BJ (cell line): Measurements from ENCODE around the gene NRAP. TPM values are rescaled to one million over a fixed set of nuclear protein-coding genes. Genes with fewer than 3 reads are reported as not detected.

Source experiments
- CTCF ChIA-PET: fragments of 350-600 bp; formaldehyde crosslinking; extraction: SDS; loops from one replicate; lab custom pipeline; 2021; ENCODE audit warnings: antibody characterized with exemption, inconsistent platforms; lab: Yijun Ruan, JAX
- POLR2A ChIA-PET: fragments of 300-600 bp; sonication (Branson Sonifier 250); formaldehyde crosslinking; extraction: SDS; loops from one replicate; lab custom pipeline; 2021; ENCODE audit warnings: antibody characterized with exemption; lab: Charles Lee
- DNase-seq: peaks from one replicate; pipeline ENCODE4 v3.0.0-alpha.2; 2011; ENCODE audit warnings: low read depth
- H3K27me3 ChIP-seq: 2 replicates; pipeline ENCODE4 v1.6.0; 2011; ENCODE audit warnings: low read length; ENCODE audit not compliant: control insufficient read depth, insufficient read depth
- H3K36me3 ChIP-seq: 2 replicates; pipeline ENCODE4 v1.5.1; 2011; ENCODE audit warnings: low read length; ENCODE audit not compliant: control insufficient read depth, insufficient read depth
- H3K4me3 ChIP-seq: 2 replicates; pipeline ENCODE4 v1.5.1; 2011; ENCODE audit warnings: low read depth, mild to moderate bottlenecking, control low read depth, low read length
- CTCF ChIP-seq: IDR thresholded peaks from 2 replicates; pipeline ENCODE4 v1.5.1; 2011; ENCODE audit warnings: low read depth, mild to moderate bottlenecking, control low read depth, inconsistent platforms, low read length, moderate library complexity; ENCODE audit not compliant: insufficient read depth
- polyA plus RNA-seq: library from polyadenylated mRNA; depleted of rRNA; stranded (reverse); fragments of >200 nt; gene quantifications from 2 replicates; pipeline ENCODE4 v1.2.3, GENCODE V29; 2011

NRAP gene
- polyA plus RNA-seq, 1 experiment: not detected

GRCh38 chr10:113666682-113667252, 2.9 kb upstream of the NRAP start:
- DNase-seq: no peak
- Histone ChIP-seq H3K27me3 (no peaks in the 10 kb centered on the region; the same call in 1 of the 2 replicates), H3K4me3 (no peak overlapping the region), H3K36me3 (no peaks in the 10 kb centered on the region)
- ChIA-PET CTCF (interaction anchor here (2.9 kb wide), 1 partner anchor 13 kb away, joined by 13 read pairs; the partner anchor contains the start of gene CASP7), POLR2A (no interaction called here)
- no peak for TF ChIP-seq CTCF

DNA sequence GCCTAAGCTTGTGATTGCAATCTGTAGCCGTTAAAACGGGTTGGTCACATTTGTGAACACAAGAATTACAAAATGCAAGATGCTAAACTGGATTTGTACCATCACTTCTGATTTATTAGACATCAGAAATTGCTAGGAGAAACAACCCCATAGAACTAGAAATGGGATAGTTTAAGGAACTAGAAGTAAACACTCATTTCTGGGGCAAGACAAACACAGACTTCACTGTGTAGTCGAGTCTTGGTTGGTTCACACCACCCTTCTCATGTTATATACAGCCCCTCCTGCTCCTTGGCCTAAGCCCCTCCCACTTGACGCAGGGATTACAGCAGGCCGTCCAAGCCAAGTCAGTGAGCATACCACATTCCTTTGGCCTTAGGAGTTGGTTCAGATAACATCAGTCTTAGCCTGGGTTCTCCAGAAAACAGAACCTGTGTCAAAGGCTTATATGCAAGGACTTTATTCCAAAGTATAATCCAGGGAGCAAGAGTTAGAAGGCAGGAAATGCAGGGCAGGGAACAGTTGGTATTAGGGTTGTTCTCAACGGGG, 2.0 kb upstream of the NRAP start:
- ChIA-PET POLR2A (no interaction called here), CTCF (interaction anchor here (2.9 kb wide), 1 partner anchor 14 kb away, joined by 13 read pairs; the partner anchor contains the start of gene CASP7)
- TF ChIP-seq CTCF: no peak
- H3K4me3 ChIP-seq: no peak overlapping the region
- no peaks in the 10 kb centered on the region for H3K36me3 ChIP-seq
- H3K27me3 ChIP-seq: no peaks in the 10 kb centered on the region; the same call in 1 of the 2 replicates
- peak; percentile 67 for DNase-seq

DNA sequence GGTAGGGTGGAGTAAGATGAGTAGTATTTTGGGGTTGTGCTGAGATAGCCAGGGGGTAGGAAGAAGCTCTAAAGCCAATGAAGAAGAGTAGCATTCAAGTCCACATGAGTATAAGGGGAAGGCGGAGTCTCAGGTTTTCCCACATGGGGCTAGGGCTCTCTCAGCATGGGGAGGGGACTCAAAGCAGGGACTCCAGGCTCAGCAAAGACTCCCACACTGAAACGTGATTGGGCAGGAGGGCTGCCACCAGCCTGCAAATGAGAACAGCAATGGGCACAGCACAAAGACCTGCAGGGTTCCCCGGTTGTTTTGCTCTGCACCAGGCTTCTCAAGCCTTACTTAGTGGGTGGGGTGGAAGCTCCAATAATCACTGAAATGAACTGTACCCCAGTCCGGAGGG, 1.5 kb upstream of the NRAP start:
- no peaks in the 10 kb centered on the region for H3K36me3 ChIP-seq
- CTCF ChIA-PET: interaction anchor here (2.9 kb wide), 1 partner anchor 14 kb away, joined by 13 read pairs; the partner anchor contains the start of gene CASP7
- no peak for TF ChIP-seq CTCF

GRCh38 chr10:113663142-113663541, 699 bp downstream of the NRAP start:
- ChIA-PET POLR2A (no interaction called here), CTCF (interaction anchor here (0.7 kb wide), 2 partner anchors 16 to 77 kb away, joined by 3 to 7 read pairs; no protein-coding TSS in a partner anchor)
- H3K4me3 ChIP-seq: no peak overlapping the region
- no peaks in the 10 kb centered on the region for H3K27me3 ChIP-seq
- DNase-seq: no peak
- TF ChIP-seq CTCF: no peak
- no peaks in the 10 kb centered on the region for H3K36me3 ChIP-seq

More for the DNA sequence above, 1.5 kb upstream of the NRAP start:
- POLR2A ChIA-PET: no interaction called here
- no peak for DNase-seq
- Histone ChIP-seq H3K4me3 (no peak overlapping the region), H3K27me3 (no peaks in the 10 kb centered on the region; the same call in 1 of the 2 replicates)

DNA sequence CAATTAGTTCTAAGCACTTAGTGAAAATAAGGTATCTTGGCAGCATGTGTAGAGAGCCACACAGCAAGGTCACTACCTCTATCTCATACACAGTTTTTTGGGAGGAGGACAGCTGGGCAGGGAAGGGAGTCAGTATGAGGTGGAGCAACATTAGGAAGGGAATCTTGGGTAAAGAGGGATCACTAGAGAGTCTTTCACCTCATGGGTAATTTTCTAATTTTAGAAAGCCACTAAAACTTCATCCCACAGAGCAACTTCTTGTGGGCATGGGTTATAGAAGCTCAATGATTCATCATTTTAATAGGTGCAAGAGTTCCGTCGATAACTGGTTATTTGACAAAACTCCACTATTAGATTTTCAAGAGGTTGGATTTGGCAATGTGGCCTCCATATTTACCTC, 2.5 kb downstream of the NRAP start:
- CTCF ChIA-PET: no interaction called here
- POLR2A ChIA-PET: no interaction called here
- no peak overlapping the region for H3K4me3 ChIP-seq
- DNase-seq: no peak
- no peaks in the 10 kb centered on the region for H3K36me3 ChIP-seq
- TF ChIP-seq CTCF: no peak
- H3K27me3 ChIP-seq: no peaks in the 10 kb centered on the region
